ENCODE measurements around the gene MZB1. TPM values are rescaled to one million over a fixed set of nuclear protein-coding genes. Genes with fewer than 3 reads are reported as not detected.

MZB1 gene
- total and polyA plus RNA-seq, 2 of the 8 experiments (the other 6 are each of a cell fraction or from before 2014, with no cell fraction given): 0.39 to 0.47 TPM

DNA sequence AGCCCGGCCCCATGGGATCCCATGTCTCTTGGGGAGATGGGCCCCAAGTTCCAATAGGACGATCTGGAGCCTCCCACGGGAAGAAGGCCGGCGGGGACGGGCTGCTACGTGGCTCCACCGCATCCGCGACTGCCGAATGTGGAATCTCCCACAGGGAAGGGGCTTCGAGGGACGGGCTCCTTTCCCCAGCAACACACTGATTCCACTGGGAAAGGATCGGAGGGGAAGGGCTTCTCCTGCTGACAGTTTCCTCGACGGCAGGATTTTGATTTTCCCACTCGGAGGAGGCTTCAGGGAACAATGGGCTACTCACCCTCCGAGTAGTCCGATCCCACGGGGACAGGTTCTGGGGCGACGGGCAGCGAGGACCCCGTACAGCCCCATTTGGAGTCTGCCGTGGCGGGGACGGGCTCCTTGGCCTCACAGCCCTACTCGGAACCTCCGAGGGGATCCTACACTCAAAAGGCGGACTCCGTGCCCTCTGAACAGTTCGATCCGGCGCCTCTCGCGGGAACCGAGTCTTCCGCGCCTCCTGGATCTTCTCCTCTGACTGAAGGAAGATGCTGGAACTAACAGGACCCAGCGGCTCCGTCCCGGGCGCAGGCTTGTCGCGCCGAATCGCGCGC, 3.9 kb upstream of the MZB1 start:
- Histone ChIP-seq H2BK5ac (ENCODE audit: low read depth, low read length) (no peak overlapping the region), H2BK120ac (replicated peaks; ENCODE audit: low read depth, low read length) (no peak overlapping the region), H3K27me3 (replicated peaks in 1 of 4; ENCODE audit: control insufficient read depth in 3 of 4, extremely low read depth in 1 of 4, insufficient read depth in 3 of 4, low read length in 3 of 4) (peaks cover 14 to 34% (median 28%) of the 10 kb centered on the region in 4 experiments; a peak in 6 of 7 replicates), H3K56ac (replicated peaks; ENCODE audit: insufficient read length, low read depth, low read length) (no peak overlapping the region), H4K91ac (replicated peaks; ENCODE audit: insufficient read length, low read length) (peak overlapping the region; percentile 62), H4K8ac (ENCODE audit: extremely low read depth, insufficient read depth, low read length) (peak overlapping the region; percentile 74; the same call in 1 of the 2 replicates), H3K4ac (replicated peaks; ENCODE audit: insufficient read length, low read depth, low read length) (no peak overlapping the region), H3K36me3 (ENCODE audit: control insufficient read depth in 2 of 4, insufficient read depth in 4 of 4, low read length in 3 of 4) (no peaks in the 10 kb centered on the region), H2AK5ac (ENCODE audit: low read depth, low read length) (peak overlapping the region; percentile 28; the same call in 1 of the 2 replicates), H2BK15ac (ENCODE audit: low read length) (0 out of 2 replicates have a peak overlapping the region, but pooled peaks have one; percentile 40), H3K23me2 (ENCODE audit: low read depth, low read length) (peaks cover 27% of the 10 kb centered on the region; the same call in 1 of the 2 replicates), H2AFZ (ENCODE audit: low read length) (peak overlapping the region; percentile 56; the same call in 1 of the 2 replicates), H3K4me3 (ENCODE audit: extremely low read depth in 1 of 4, insufficient read depth in 2 of 4, low read depth in 3 of 4, low read length in 4 of 4) (peak overlapping the region; percentile 42 to 68 (median 54)), H4K20me1 (replicated peaks in 1 of 2; ENCODE audit: control insufficient read depth in 1 of 2, insufficient read depth in 2 of 2, low read length in 2 of 2) (peaks cover 0 to 3% of the 10 kb centered on the region in 2 experiments), H3K27ac (ENCODE audit: low read depth, low read length) (no peak overlapping the region), H2BK12ac (ENCODE audit: low read depth, low read length) (no peak overlapping the region), H3K14ac (ENCODE audit: insufficient read length) (no peak overlapping the region), H3K4me2 (ENCODE audit: insufficient read depth in 1 of 2, low read depth in 2 of 2, low read length in 2 of 2) (peak overlapping the region; percentile 82 to 85), H3K9ac (replicated peaks in 1 of 4; ENCODE audit: extremely low read depth in 1 of 4, low read depth in 3 of 4, low read length in 3 of 4) (peak overlapping the region in 3 of 4 experiments; percentile 3 to 32 (median 25); a peak in 4 of 7 replicates), H3K23ac (ENCODE audit: insufficient read length) (no peak overlapping the region), H3K4me1 (replicated peaks in 1 of 4; ENCODE audit: control insufficient read depth in 3 of 4, insufficient read depth in 4 of 4, low read length in 3 of 4) (peaks cover 0 to 32% (median 15%) of the 10 kb centered on the region in 4 experiments; a peak in 6 of 7 replicates), H3K79me1 (ENCODE audit: low read depth, low read length) (no peaks in the 10 kb centered on the region), H3K79me2 (ENCODE audit: control insufficient read depth in 1 of 2, insufficient read depth in 2 of 2, low read length in 2 of 2) (no peaks in the 10 kb centered on the region), H3K9me3 (ENCODE audit: insufficient read depth in 2 of 2, low read depth in 1 of 2, low read length in 1 of 2) (no peaks in the 10 kb centered on the region), H4K5ac (ENCODE audit: insufficient read length, low read depth, low read length) (no peak overlapping the region), H3K18ac (ENCODE audit: extremely low read depth, low read length) (peak overlapping the region; percentile 71), H2BK20ac (ENCODE audit: low read length) (no peak overlapping the region)
- FAIRE-seq (no peak), DNase-seq (ENCODE audit: low read depth in 1 of 2, low spot score in 2 of 2) (peak in 1 of 2 experiments; percentile 72)
- ChIA-PET POLR2A (ENCODE audit: partially characterized antibody) (interaction anchor here (0.8 to 3.9 kb wide), 11 partner anchors 9 to 100 kb away, joined by 3 to 25 read pairs (median 3); partner anchors contain the start of gene MATR3), CTCF (ENCODE audit: partially characterized antibody) (interaction anchor here (0.5 to 3.1 kb wide), 7 partner anchors 9 to 907 kb away, joined by 3 to 16 read pairs (median 3); partner anchors contain the start of gene SPATA24)
- 10% methylated on average over 44 of the region's 49 CpGs; no CpG with 5 or more reads in 1 of the 2 experiments for WGBS, 2 experiments (ENCODE audit: extremely low coverage in 1 of 2, insufficient coverage in 1 of 2, insufficient read length in 1 of 2, insufficient replicate concordance in 2 of 2, low coverage in 1 of 2, low lambda C conversion rate in 2 of 2, missing lambda C conversion rate in 1 of 2)
- TF ChIP-seq TAF1 (IDR thresholded peaks at IDR 0.05; ENCODE audit: low read depth, low read length) (0 out of 2 replicates have a peak, but pooled peaks have one; percentile 17), SUZ12 (IDR thresholded peaks at IDR 0.05; ENCODE audit: low read length) (peak; percentile 71; the same call in 1 of the 2 replicates), TEAD4 (IDR thresholded peaks at IDR 0.05; ENCODE audit: low read depth, low read length) (no peak), CHD2 (IDR thresholded peaks at IDR 0.05; ENCODE audit: low read length) (peak; percentile 80), SP4 (IDR thresholded peaks at IDR 0.05; ENCODE audit: low read length) (no peak), POU5F1 (IDR thresholded peaks at IDR 0.05; ENCODE audit: low read depth, low read length) (no peak), GTF2F1 (IDR thresholded peaks at IDR 0.05; ENCODE audit: borderline replicate concordance, low read depth, low read length) (no peak), KDM5A (IDR thresholded peaks at IDR 0.05; ENCODE audit: low read length) (no peak), SIN3A (conservative IDR thresholded peaks at IDR 0.05 in 1 of 2, IDR thresholded peaks at IDR 0.05 in 1 of 2; ENCODE audit: low read depth in 1 of 2, low read length in 2 of 2) (no peak; a peak in 1 of 4 replicates), BRCA1 (IDR thresholded peaks at IDR 0.05; ENCODE audit: low read depth, low read length) (peak; percentile 31; the same call in 1 of the 2 replicates), NANOG (IDR thresholded peaks at IDR 0.05; ENCODE audit: insufficient read depth, low read depth, low read length, poor library complexity, severe bottlenecking) (no peak), POLR2A (IDR thresholded peaks at IDR 0.05; ENCODE audit: control extremely low read depth in 1 of 2, low read depth in 2 of 2, low read length in 2 of 2) (peak in 1 of 2 experiments; percentile 23; a peak in 1 of 3 replicates)
